ENCODE data around the gene KIF9. TPM values are rescaled to one million over a fixed set of nuclear protein-coding genes. Genes with fewer than 3 reads are reported as not detected.

The KIF9 gene
- total and polyA plus RNA-seq, 11 donors, result 5.2 to 19.2 (median 8.7) TPM

DNA sequence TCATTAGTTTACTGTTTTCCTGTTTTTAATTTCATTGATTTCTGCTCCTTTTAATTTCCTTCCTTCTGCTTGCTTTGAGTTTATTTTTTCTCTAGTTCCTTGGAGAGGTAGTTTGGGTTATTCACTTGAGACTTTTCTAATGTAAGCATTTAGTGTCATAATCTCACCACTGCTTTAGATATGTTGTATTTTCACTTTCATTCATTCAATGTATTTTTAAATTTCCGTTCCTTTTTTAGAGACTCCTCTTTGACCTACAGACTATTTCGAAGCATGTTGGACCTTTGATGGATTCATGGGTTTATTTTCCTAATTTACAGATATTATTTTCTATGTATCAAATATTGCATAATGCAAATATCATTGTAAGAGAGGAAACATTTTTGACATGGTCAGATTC is 23.4 kb upstream of the KIF9 start:
- DNase-seq, result no peak
- peaks cover 0 to 15% (median 0%) of the 10 kb centered on the region in 12 donors for H3K4me1 ChIP-seq
- 72 to 85% (median 82%) methylated on average over 2 of the region's 2 CpGs for WGBS, 4 donors
- no peaks in the 10 kb centered on the region for H3K9me3 ChIP-seq
- TF ChIP-seq, protein P1, sequence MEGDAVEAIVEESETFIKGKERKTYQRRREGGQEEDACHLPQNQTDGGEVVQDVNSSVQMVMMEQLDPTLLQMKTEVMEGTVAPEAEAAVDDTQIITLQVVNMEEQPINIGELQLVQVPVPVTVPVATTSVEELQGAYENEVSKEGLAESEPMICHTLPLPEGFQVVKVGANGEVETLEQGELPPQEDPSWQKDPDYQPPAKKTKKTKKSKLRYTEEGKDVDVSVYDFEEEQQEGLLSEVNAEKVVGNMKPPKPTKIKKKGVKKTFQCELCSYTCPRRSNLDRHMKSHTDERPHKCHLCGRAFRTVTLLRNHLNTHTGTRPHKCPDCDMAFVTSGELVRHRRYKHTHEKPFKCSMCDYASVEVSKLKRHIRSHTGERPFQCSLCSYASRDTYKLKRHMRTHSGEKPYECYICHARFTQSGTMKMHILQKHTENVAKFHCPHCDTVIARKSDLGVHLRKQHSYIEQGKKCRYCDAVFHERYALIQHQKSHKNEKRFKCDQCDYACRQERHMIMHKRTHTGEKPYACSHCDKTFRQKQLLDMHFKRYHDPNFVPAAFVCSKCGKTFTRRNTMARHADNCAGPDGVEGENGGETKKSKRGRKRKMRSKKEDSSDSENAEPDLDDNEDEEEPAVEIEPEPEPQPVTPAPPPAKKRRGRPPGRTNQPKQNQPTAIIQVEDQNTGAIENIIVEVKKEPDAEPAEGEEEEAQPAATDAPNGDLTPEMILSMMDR (IDR thresholded peaks at IDR 0.05), result no peak
- no peak for TF ChIP-seq POLR2A (IDR thresholded peaks at IDR 0.05)
- ATAC-seq, result no peak
- intact Hi-C loops (cut with DNase I), result no loop called here
- peaks cover 0 to 39% (median 28%) of the 10 kb centered on the region in 9 donors for H3K36me3 ChIP-seq
- H3K4me3 ChIP-seq, result no peak overlapping the region
- no peak overlapping the region for H3K27ac ChIP-seq
- no peaks in the 10 kb centered on the region for H3K27me3 ChIP-seq

DNA sequence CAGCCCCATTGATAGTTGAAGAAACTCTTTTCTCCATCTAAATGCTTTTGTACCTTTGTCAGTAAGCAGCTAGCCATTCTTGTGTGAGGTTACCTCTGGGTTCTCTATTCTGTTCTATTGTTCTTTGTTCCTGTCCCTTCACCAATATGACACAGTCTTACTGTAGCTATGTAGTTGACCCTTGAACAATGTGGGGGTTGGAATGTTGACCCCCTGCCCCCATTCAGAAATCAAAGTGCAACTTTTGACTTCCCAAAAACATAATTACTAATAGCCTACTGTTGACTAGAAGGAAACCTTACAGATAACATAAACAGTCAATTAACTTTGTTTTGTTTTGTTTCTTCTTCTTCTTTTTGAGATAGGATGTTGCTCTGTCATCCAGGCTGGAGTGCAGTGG is 18.9 kb upstream of the KIF9 start:
- TF ChIP-seq, protein P1 (IDR thresholded peaks at IDR 0.05), result no peak
- TF ChIP-seq POLR2A (IDR thresholded peaks at IDR 0.05), result no peak
- DNase-seq, result no peak
- Histone ChIP-seq H3K36me3 (peaks cover 0 to 36% (median 19%) of the 10 kb centered on the region in 9 donors), H3K27me3 (no peaks in the 10 kb centered on the region), H3K4me1 (peaks cover 0 to 28% (median 3%) of the 10 kb centered on the region in 12 donors), H3K4me3 (no peak overlapping the region), H3K27ac (no peak overlapping the region), H3K9me3 (no peaks in the 10 kb centered on the region)
- no peak for ATAC-seq
- intact Hi-C loops (cut with DNase I), result no loop called here

DNA sequence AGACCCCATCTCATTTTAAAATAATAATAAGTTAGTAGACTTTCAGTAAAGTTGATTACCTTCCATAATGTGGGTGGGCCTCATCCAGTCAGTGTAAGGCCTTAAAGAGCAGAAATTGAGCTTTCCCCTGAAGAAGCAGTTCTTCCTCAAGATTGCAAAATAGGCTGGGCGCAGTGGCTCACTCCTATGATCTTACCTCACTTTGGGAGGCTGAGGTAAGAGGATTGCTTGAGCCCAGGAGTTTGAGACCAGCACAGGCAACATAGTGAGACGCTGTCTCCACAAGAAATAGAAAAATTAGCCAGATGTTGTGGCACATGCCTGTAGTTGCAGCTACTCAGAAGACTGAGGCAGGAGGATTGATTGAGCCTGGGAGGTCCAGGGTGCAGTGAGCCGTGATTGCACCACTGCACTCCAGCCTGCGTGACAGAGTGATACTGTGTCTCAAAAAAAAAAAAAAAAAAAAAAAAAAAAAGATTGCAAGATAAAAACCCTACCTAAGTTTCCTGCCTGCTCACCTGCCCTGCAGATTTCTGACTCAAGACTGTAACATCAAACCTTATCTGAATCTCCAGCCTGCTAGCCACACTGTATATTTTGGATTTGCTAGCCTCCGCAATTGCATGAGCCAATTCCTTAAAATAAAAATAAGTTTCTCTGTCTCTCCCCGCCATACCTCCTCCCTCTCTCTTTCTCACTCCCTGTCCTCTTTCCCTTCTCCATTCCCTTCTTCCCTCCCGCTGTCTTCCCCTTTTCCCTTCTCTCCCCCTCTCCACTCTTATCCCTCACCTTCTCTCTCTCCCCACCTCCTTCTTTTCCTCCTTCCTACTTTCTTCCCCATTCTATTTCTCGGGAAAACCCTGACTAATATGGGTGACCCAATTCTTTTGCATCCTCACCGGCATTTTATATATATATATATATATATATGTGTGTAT is 17.1 kb upstream of the KIF9 start:
- no peak for TF ChIP-seq POLR2A (IDR thresholded peaks at IDR 0.05)
- TF ChIP-seq, protein P1 (IDR thresholded peaks at IDR 0.05), result no peak
- intact Hi-C loops (cut with DNase I), result no loop called here
- WGBS, 4 donors, result 93 to 96% (median 95%) methylated on average over 9 of the region's 9 CpGs
- Histone ChIP-seq H3K4me3 (no peak overlapping the region), H3K27me3 (no peaks in the 10 kb centered on the region), H3K36me3 (peaks cover 0 to 35% (median 19%) of the 10 kb centered on the region in 9 donors), H3K9me3 (no peaks in the 10 kb centered on the region), H3K4me1 (peaks cover 0 to 35% (median 6%) of the 10 kb centered on the region in 12 donors), H3K27ac (no peak overlapping the region)
- ATAC-seq, result no peak
- no peak for DNase-seq

DNA sequence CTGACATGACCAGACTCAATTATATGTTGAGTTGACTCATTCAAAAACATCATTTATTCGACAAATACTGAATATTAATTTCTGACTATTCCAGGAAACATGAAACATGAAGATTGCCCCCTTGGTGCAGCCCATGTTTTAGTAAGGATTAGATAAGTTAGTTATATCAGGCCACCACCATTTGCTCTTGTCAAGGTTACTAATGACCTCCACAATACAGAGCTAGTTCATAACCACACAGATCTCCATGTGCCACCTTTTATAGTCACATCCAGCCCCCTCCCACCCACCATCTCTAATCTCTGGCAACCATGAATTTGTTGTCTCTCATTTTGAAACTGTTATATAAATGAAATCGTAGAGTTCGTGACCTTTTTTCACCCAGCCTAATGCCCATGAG is 15.8 kb upstream of the KIF9 start:
- Histone ChIP-seq H3K4me1 (peaks cover 0 to 45% (median 6%) of the 10 kb centered on the region in 12 donors), H3K36me3 (peaks cover 0 to 30% (median 19%) of the 10 kb centered on the region in 9 donors), H3K4me3 (no peak overlapping the region), H3K9me3 (no peaks in the 10 kb centered on the region), H3K27ac (no peak overlapping the region), H3K27me3 (no peaks in the 10 kb centered on the region)
- no peak for ATAC-seq
- intact Hi-C loops (cut with DNase I), result no loop called here
- no peak for DNase-seq
- TF ChIP-seq POLR2A (IDR thresholded peaks at IDR 0.05), result no peak
- TF ChIP-seq, protein P1 (IDR thresholded peaks at IDR 0.05), result no peak
- WGBS, 4 donors, result 88 to 98% (median 96%) methylated on average over 3 of the region's 3 CpGs
